Ovary (tissue), 3 donors: ENCODE results near the gene EPS8L1.

ENCODE experiments used
- CTCF ChIP-seq, 3 donors: fragments of 450-650 bp in 2 of 3; fragments of 200-600 bp in 1 of 3; IDR thresholded peaks; one replicate each; pipeline versions ENCODE4 v1.5.1 to v1.8.0; 2016 to 2022; ENCODE audit warnings: antibody characterized with exemption in 3 of 3, mild to moderate bottlenecking in 1 of 3
- POLR2A ChIP-seq: fragments of 450-650 bp; IDR thresholded peaks from one replicate; pipeline ENCODE4 v1.6.1; 2017; ENCODE audit warnings: antibody characterized with exemption, mild to moderate bottlenecking, moderate library complexity
- donor health status: DM: no; HTN: no; CAD: no.

GRCh38 chr19:55117663-55118391 lies 42.2 kb downstream of the EPS8L1 start:
- TF ChIP-seq CTCF (IDR thresholded peaks at IDR 0.05), result peak in 1 of 3 donors; percentile 28
- TF ChIP-seq POLR2A, result no peak
